Cardiac muscle cell (in vitro differentiated cells and primary cell): Measurements from ENCODE around the gene MRPL14. TPM values are rescaled to one million over a fixed set of nuclear protein-coding genes. Genes with fewer than 3 reads are reported as not detected.

Experiments
- DNase-seq, 2 donors: peaks; one replicate each; pipeline versions ENCODE4 v3.0.0 to v3.0.0-alpha.2; 2010 to 2017; ENCODE audit warnings: low read depth in 1 of 2, low spot score in 1 of 2
- H3K27ac ChIP-seq: fragments of 200-600 bp; sonication (generic); 2 replicates; pipeline ENCODE4 v1.5.1; 2016
- H3K27me3 ChIP-seq: fragments of 200-600 bp; sonication (generic); 2 replicates; pipeline ENCODE4 v1.6.0; 2016; ENCODE audit warnings: control low read depth
- H3K36me3 ChIP-seq: fragments of 200-600 bp; sonication (generic); 2 replicates; pipeline ENCODE4 v1.5.1; 2016; ENCODE audit warnings: control low read depth
- H3K4me1 ChIP-seq: fragments of 200-600 bp; sonication (generic); 2 replicates; pipeline ENCODE4 v1.8.1; 2017; ENCODE audit warnings: low read depth, mild to moderate bottlenecking, mixed run types
- H3K4me3 ChIP-seq: fragments of 200-600 bp; sonication (generic); 2 replicates; pipeline ENCODE4 v1.5.1; 2016; ENCODE audit warnings: mild to moderate bottlenecking
- H3K9me3 ChIP-seq: fragments of 200-600 bp; sonication (generic); 2 replicates; pipeline ENCODE4 v1.5.1; 2017; ENCODE audit warnings: low read depth, mild to moderate bottlenecking, control low read depth
- polyA plus RNA-seq: library from polyadenylated mRNA; unstranded; fragments of >200 nt; fragmentation: Nextera tagmentation; extraction: Ambion mirVana; gene quantifications from 2 replicates; pipeline ENCODE4 v1.2.1, GENCODE V29; 2016
- total RNA-seq: library from RNA; depleted of rRNA; stranded (reverse); fragments of >200 nt; gene quantifications from 2 replicates; pipeline ENCODE4 v1.2.3, GENCODE V29; 2016
- TF ChIP-seq, protein P1 (sequence below): IDR thresholded peaks from 2 replicates; pipeline ENCODE4 v1.5.1; 2012; ENCODE audit warnings: low read depth, mild to moderate bottlenecking, low read length

MRPL14 gene
- total and polyA plus RNA-seq, 2 experiments from 2014 or later = 78.8 to 130 TPM

DNA sequence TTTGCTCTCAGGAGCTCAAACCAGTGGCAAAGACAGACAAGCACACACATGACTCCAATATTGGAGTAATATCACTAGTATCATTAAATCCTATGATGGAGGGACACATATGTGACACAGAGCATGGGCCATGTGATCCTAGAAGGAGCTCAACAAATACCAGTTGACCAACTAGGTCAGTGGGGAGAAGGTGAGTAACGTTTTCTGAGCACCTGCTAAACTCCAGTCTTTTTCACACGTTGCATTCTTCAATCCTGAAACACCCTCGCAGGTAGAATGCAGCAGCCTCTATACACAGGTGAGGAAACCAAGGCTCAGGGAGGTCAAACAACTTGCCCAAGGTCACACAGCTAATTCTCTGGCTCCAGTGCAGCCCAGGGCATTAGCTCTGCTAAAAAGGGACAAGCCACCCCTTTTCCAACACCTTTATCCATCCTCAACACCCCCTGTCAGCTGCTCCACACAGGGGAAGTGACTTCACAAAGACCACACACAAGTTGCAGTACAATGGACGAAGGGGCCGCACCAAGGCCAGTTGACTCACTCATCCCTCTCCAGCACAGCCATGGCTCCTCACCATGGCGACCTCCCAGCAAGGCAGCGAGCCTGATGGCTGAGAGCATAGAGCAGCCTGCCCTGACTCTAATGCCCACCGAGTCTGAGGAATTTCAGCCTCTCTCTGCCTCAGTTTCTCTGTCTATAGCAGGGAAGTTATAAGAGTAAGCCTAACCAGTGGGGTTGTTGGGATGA, 35.8 kb upstream of the MRPL14 start:
- Histone ChIP-seq H3K9me3 (no peaks in the 10 kb centered on the region), H3K36me3 (no peaks in the 10 kb centered on the region), H3K4me1 (no peaks in the 10 kb centered on the region), H3K27ac (no peak overlapping the region), H3K27me3 (no peaks in the 10 kb centered on the region), H3K4me3 (no peak overlapping the region)
- TF ChIP-seq, protein P1, sequence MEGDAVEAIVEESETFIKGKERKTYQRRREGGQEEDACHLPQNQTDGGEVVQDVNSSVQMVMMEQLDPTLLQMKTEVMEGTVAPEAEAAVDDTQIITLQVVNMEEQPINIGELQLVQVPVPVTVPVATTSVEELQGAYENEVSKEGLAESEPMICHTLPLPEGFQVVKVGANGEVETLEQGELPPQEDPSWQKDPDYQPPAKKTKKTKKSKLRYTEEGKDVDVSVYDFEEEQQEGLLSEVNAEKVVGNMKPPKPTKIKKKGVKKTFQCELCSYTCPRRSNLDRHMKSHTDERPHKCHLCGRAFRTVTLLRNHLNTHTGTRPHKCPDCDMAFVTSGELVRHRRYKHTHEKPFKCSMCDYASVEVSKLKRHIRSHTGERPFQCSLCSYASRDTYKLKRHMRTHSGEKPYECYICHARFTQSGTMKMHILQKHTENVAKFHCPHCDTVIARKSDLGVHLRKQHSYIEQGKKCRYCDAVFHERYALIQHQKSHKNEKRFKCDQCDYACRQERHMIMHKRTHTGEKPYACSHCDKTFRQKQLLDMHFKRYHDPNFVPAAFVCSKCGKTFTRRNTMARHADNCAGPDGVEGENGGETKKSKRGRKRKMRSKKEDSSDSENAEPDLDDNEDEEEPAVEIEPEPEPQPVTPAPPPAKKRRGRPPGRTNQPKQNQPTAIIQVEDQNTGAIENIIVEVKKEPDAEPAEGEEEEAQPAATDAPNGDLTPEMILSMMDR = no peak
- no peak for DNase-seq

DNA sequence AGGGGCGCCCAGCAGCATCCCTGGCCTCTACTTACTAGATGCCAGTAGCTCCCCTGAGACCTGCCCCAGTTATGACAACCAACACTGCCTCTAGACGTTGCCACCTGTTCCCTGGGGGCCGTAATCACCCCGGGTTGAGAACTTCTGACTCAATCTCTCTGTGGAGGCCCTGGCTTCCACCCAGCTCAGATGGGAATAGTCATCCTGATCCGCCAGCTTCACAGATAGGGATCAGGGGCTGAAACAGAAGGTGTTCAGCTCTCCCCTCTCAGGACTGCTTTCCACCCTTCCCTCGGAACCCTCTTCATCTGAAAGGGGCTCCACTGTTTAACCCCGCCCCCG, 34.7 kb upstream of the MRPL14 start:
- H3K27me3 ChIP-seq = no peaks in the 10 kb centered on the region
- no peaks in the 10 kb centered on the region for H3K36me3 ChIP-seq
- H3K9me3 ChIP-seq = no peaks in the 10 kb centered on the region
- no peak overlapping the region for H3K4me3 ChIP-seq
- no peaks in the 10 kb centered on the region for H3K4me1 ChIP-seq
- H3K27ac ChIP-seq = no peak overlapping the region
- TF ChIP-seq, protein P1 = no peak
- DNase-seq = no peak

- Histone ChIP-seq H3K4me1 (no peaks in the 10 kb centered on the region), H3K9me3 (no peaks in the 10 kb centered on the region), H3K4me3 (no peak within 1 kb of the TSS), H3K27me3 (no peaks in the 10 kb centered on the region), H3K27ac (no peak within 1 kb of the TSS), H3K36me3 (no peaks in the 10 kb centered on the region)
- TF ChIP-seq, protein P1 = no peak
- DNase-seq = no peak
Measured at GRCh38 chr6:44158770-44159228, 31.5 kb upstream of the MRPL14 start, which contains the start of gene CAPN11. Gene CAPN11, plus strand, starts transcription at chr6:44158820. Its CDS starts 29 bp downstream, at chr6:44158849.

DNA sequence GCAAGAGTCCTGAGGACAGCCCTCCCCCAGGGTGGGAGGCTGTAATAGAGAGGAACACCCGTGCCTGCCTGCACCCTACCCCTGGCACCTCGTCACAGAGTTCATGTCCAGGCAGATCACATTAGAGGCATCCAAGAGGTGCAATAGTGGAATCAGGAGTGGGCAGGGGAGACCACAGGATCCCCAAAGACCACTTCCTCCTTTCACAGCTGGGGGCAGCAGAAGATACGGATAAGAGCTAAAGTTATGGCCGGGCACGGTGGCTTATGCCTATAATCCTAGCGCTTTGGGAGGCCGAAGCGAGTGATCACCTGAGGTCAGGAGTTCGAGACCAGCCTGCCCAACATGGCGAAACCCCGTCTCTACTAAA, 29.9 kb upstream of the MRPL14 start:
- TF ChIP-seq, protein P1 = no peak
- no peak for DNase-seq
- no peak overlapping the region for H3K4me3 ChIP-seq
- no peak overlapping the region for H3K27ac ChIP-seq
- no peaks in the 10 kb centered on the region for H3K4me1 ChIP-seq
- H3K27me3 ChIP-seq = no peaks in the 10 kb centered on the region
- H3K9me3 ChIP-seq = no peaks in the 10 kb centered on the region
- H3K36me3 ChIP-seq = no peaks in the 10 kb centered on the region

DNA sequence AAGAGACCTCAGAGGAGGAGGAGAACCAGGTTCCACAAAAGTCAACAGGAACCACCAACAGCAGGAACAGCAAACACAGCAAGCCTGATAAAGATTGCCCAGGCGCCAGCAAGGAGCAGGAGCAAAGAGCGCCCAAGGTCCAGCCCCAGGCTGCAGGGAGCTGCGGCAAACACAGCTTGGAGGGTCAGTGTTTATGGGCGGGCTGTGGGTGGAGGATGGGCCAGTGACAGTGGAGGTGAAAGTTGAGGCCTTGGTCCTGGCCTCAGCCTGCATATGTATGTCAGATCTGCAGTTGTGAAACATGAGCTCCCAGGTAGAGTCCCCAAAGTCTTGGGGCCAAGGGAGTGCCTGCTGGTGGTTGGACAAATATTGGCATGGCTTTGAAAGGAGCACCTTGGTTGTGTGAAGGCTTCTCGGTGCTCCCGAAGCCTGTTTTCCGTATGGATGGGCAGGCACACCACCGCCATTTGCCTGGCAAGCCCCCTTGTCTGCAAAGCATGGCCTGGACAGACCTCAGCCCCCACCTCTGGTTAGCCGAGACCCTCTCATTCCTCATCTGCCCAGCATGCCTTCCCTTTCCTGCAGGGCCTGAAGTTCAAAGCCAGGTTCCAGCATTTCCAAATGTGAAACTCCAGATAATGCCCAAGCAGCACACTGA, 29.4 kb upstream of the MRPL14 start:
- DNase-seq = no peak
- Histone ChIP-seq H3K9me3 (no peaks in the 10 kb centered on the region), H3K4me1 (no peaks in the 10 kb centered on the region), H3K36me3 (no peaks in the 10 kb centered on the region), H3K27me3 (no peaks in the 10 kb centered on the region), H3K4me3 (no peak overlapping the region), H3K27ac (no peak overlapping the region)
- TF ChIP-seq, protein P1 = no peak
